HG03095 (cell line): Measurements from ENCODE around the gene HLA-DRA.
A peak's percentile ranks its signal among the peaks of the same experiment; 100 is the strongest.

Experiments
- ATAC-seq: cut with Tn5 transposase; IDR thresholded peaks from one replicate; pipeline ENCODE4 v1.9.1; 2021; ENCODE audit warnings: moderate library complexity; ENCODE audit not compliant: unreplicated experiment

HLA-DRA gene

DNA sequence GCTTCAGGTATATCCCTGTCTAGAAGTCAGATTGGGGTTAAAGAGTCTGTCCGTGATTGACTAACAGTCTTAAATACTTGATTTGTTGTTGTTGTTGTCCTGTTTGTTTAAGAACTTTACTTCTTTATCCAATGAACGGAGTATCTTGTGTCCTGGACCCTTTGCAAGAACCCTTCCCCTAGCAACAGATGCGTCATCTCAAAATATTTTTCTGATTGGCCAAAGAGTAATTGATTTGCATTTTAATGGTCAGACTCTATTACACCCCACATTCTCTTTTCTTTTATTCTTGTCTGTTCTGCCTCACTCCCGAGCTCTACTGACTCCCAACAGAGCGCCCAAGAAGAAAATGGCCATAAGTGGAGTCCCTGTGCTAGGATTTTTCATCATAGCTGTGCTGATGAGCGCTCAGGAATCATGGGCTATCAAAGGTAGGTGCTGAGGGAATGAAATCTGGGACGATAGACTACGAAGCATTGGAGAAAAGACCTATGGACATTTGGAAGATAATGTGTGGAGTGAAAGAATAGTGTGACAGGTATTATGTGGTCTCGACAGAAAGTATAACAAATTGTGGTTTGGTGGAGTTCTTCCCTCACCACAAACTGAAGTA is at the start of gene HLA-DRA:
TSS of gene HLA-DRA (plus strand) at position 286 of the 613 bp plus-strand sequence. CDS start at position 350, 64 bp downstream.
- ATAC-seq, result peak; percentile 68

DNA sequence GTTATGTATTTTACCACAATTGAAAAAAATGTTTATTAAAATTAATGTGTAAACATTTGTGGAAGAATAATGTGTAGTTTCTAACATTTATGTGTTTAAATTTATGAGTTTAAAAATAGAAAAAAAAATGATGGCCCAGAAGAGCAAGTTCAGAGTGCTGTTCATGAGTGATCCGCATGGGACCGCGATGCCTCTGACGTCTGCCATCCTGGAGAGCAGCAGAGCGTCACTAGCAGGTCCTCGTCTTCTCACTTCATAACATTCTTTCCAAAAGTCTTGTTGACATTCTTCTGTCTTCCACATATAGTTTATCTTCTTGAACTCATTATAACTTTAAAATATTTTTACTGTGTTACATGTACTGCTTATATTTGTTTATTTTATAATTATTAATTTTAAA is 48.2 kb upstream of the HLA-DRA start:
- no peak for ATAC-seq

DNA sequence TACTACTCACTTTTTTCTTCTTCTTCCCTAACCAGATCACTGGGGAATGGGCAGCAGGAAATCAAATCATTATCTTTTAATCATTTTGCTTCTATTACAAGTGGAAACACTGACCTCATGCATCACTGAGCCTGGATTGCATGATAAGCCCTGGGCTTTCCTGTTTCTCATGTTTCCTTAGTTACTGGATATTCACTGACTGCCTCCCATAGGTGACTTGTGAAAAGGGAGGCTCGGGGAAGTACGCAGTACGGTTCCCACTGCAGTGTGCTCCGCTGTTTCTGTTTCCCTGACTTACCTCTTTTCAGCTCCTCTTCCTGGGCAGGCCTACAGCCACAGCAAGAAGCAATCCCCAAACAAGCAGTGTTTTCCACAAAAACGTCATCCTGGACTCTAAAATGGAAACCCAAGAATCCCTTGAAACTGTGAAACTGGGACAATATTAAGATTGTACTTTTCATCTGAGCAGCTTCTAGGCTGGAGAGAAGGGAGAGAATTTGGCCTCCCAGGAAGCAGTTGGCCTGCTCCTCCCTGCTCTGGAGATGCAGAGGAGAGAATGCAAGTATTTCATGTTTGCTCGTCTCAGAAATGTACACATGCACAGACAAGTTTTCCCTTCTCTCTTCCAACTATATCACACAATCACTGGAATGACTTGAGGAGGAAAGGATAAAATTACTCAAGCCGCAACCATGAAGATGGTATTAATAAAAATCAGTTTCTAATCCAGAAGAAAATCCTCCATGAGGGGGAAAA is 45.8 kb upstream of the HLA-DRA start:
- ATAC-seq, result no peak

DNA sequence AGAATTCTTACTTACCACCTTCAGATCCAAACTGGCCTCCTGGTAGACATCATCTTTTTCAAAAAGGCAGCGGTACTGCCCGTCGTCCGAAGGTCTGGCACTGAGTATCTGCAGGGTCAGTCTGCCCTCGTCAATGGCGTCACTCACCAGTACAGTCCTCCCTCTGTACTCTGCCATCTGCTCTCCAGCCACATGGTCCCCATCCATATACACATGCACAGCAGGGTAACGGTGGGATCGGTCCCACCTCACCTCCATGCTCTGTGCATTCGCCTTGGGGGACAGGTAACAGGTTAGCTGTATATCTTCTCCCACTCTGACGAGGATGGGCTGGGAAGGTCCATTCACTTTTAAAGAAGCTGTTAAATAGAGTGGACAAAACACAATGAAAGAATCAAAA is 43.7 kb upstream of the HLA-DRA start:
- no peak for ATAC-seq

DNA sequence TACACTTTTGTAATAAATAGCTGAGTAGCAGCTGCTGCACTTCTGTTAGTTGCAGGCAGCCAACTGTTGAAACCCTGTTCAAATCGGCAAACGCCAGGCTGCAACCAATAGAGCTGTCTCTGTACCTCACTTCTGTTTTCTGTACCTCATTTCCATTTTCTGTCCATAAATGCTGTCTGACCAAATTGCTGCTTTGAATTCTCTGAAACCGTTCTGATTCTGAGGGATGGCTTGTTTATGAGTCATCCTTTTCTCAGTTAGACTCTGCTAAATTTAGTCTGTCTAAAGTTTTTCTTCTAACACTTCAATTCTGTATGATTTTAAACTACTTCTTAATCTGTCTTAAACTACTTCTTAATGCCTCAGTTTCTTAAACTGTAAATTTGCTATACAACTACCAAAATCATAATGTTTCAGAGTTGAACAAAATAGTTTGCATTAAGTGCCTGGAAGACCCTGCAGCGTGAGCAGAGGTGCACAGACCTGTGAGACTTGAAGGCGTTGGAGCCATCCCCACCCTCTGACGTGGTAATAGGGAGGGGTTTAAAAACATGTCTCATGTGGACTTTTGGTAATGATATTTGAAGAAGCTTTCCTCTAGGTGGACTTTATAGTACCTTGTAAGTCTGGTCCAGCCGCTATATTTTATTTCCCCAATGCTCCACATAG is 42.3 kb upstream of the HLA-DRA start:
- peak; percentile 78 for ATAC-seq

DNA sequence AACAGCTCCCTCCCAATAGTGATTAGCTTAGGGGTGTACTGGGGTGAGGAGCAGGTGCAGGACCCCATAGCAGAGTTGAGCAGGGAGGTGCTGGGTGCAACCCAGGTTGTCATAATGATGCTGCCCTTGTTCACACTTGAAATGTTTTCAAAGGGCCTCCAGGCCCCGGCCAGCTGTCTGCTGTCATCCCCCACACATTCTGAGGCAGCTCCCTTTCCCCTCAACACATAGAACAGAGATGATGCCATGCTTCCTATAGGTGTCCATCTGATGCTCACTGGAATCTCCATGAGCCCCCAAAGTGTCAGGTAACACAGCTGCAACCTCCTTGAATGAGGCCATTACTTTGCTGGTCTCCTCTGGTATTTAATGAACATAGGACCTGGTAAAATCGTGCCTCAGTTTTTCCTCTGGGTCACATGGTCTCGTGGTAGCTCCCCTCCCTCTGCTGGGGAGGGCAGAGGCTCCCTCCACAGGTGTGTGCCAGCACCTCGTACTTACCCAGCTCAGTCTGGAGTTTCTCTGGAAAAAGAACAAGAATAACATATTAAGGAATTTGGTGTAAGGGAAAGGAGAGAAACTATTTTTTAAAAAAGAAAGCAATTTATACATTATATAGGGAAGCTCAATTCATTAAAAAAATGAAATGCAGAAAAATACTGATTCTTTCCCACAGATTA is 38.3 kb upstream of the HLA-DRA start:
- ATAC-seq, result no peak

DNA sequence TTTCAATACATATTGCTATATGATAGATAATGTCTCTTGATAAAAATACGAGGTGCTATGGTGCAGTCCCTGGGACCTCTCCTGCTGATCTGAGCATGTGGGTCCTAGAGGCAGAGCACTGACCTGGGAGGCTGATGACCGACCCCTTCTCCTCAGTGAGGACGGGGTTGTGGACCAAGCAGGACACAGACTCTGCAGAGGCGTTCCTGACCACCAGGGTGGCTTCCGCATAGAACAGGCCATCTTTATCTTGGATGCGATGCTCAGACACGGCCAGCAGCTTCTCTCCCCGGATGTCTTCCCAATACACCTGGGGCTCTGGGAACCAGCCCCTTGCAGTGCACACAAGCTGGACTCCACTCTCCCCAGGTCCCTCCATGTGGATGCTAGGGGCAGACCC is 36.9 kb upstream of the HLA-DRA start:
- no peak for ATAC-seq

DNA sequence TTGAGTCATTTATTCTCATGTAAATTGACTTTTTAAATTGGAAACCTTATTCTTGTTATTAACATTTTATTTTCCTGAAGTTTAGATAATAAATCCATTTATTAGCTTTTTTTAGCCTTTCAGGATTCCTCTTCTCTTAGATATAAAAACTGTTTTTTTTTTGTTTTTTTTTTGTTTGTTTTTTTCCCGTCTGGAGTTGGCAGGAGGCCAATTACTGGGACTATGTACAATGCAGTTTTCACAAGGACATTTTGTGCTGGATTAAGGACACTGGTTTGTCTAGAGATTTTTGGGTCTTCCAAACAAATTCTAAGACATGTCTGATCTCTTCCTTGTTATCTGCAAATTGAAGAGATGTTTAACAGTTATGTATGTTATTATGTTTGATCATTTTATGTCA is 34.0 kb upstream of the HLA-DRA start:
- ATAC-seq, result no peak

DNA sequence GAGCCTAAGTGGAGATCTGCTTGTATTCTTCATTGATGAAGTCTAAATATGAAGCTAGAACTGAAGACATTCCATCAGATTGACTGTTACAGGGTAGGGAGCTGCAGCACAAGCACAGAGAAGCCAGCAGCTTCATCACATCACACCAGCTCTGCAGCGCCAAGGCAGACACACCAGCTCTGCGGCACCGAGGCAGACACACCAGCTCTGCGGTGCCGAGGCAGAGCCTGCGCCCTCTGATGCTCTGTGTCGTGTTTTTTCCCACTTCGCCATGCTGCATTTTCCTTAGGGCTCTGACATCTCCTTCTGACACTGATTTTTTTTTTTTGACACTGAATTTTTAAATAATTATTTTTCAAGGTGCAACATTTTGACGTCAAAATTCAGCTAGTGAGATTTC is 33.5 kb upstream of the HLA-DRA start:
- no peak for ATAC-seq

DNA sequence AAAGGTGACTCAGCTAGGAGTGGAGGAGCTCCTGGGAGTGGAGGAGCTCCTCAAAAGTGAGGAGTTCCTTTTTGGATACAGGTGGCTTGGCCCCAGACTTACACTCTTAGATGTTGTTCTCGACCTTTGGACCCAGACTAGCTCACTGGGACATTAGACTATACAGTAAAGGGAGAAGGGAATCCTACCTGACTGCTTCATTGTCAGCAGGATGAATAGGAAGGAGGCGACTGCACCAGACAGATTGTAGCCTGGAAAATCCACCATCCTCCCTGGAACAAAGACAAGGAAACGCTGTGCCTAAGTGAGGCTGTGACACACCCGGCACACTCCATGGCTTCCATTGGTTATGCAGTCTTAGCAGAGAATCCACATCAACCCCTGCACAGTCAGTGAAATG is 32.8 kb upstream of the HLA-DRA start, which contains the start of gene BTNL2:
TSS of gene BTNL2 (minus strand) at position 325 of the 400 bp plus-strand sequence. CDS start at position 267, 58 bp downstream.
- ATAC-seq, result no peak

DNA sequence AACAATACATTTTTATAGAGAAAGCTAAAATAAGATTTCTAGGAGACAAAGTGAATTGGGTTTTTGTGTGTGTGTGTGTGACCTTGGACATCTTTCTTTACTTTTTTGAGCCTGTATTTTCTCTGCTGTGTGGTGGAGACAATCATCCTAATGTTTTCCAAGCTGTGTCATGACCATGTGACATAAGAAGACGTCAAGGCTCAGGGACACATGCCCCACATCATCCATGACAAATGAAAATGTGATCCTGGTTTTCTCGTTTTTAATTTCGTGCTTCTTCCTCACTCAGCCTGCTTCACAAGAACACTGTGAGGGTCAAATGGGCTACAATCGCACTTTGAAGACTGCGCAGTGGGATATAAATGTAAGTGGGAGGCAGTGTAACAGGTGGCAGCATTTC is 28.8 kb upstream of the HLA-DRA start:
- ATAC-seq, result no peak

DNA sequence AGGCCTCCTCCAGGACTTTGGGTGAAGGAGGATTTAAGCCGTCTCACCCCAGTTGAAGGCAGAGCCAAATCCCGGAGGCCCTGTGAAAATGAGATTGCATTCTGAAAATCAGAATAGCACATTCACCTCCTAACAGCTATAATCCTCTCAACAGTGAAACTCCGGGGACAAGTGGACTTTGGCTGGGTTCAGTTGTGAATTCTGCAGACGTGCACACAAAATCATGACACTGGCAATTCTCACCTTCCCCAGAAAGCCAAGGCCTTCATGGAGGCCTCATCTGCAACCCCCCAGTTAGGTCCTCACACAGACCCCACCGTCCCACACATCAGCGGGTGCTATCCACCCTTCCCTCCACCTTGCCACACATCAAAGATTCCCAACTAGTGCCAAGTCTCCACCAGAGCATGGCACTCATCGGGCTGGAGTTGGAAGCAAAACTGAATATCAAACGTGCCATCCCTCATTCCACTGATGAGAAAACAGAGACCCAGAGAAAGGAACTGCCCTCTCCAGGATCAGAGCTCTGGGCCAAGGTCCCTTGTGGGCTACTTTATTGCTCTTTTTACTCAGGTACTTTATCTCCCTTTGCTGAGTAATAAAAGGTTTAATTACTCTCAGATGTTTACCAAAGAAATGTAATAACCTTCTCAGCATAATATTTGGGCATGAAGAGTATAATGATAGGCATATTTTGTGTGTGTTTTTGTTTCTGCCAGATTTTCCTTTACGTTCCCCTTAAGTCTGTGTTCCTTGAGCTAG is 27.9 kb upstream of the HLA-DRA start:
- no peak for ATAC-seq

DNA sequence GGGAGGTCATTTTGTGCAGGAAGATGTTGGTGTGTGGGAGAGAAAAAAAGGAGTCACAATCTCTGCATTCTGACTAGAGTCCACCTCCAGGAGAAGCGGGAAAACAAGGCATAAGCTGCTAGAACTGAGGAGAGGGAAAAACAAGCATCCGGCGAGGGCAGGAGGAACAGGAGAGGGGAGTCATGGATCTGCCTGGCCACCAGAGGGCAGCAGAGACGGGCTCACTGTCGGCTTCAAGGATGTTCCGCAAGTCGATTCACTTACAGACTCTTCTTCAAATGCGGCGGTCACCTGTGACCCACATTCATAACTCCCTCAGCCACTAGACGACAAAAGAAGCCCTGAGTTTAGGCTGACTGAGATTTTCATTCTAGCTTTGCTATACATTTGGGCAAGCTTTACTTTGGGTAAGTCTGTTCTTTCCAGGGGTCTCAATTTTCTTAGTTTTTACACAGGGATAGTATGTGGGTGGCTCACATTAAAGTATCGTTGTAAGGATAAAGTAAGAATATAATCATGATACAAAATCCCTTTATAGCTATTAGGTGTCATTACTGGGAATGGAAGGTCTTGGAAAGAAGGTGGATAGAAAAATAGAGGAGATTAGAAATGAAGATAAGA is 26.1 kb upstream of the HLA-DRA start:
- ATAC-seq, result no peak

DNA sequence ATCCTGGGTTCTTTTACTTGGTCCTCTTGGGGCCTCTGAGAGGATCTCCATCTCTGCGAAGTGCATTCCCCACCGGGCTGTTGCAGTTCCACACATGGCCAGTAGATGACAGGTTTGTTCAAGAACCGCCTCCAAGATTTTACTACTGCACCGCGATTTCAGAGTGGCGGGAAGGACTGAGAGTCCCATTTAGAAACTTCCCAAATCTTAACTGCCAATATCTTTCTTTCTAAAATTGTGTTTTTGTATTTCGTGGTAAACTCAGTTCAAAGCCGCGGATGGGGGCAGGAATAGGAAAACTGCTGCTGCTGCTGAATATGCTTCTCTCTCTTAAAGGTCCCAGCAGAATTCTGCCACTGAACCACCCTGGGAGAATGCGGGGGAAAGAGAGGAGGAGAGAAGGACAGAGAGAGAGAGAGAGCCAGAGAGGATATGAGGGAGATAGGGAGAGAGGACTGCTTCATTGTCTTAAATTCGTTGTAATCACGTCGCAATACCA is 24.1 kb upstream of the HLA-DRA start:
- ATAC-seq, result no peak

DNA sequence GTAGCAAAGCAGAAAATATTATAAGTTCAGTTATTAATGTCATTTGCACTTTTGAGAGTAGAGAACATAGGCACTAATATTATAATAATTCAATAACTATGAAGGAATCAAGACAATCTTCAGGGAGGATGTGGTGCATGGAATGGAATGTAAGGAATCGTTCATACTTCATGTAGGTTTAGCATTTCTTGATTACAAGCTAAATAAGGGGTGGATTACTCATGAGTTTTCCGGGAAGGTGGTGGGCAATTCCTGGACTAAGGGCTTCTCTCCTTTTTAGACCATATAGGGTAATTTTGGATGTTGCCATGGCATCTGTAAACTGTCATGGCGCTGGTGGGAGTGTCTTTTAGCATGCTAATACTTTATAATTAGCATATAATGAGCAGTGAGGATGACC is 23.7 kb upstream of the HLA-DRA start:
- no peak for ATAC-seq

DNA sequence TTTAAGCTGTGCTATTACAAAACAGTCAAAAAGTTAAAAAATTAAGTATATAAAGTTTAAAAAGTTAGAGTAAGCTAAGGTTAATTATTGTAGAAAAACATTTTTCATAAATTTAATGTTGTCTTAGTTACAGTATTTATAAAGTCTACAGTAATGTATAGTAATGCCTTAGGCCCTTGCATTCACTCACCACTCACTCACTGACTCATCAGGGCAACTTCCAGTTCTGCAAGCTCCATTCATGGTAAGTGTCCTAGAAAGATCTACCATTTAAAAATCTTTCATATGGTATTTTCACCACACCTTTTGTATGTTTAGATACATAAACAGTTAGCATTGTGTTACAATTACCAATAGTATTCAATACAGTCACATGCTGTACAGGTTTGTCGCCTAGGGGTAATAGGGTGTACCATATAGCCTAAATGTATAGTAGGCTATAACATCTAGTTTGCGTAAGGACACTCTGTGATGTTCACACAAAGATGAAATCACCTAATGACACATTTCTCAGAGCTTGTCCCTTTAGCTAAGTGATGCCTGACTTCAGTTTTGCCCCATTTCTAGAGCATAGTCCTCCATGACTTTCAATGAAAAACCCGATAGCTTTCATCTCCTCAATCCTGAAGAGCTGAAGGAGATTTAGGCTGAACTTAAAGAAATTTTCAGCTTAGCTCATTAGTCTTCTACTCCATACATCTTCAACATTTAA is 14.9 kb upstream of the HLA-DRA start:
- no peak for ATAC-seq

DNA sequence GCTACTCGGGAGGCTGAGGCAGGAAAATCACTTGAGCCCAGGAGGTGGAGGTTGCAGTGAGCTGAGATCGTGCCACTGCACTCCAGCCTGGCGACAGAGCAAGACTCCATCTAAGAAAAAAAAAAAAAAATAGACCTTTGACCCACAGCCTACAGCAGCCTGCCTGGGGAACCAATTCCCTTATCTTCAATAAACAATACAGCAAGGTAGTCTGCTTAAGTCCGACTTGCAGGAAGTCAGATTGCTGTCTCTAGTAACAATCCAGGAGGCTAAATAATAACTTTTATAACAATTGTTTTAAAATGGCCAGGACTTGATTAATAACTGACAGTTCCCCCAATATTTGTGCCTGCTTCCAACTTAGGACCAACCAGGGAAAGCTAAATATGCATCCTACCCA is 13.3 kb upstream of the HLA-DRA start:
- no peak for ATAC-seq

DNA sequence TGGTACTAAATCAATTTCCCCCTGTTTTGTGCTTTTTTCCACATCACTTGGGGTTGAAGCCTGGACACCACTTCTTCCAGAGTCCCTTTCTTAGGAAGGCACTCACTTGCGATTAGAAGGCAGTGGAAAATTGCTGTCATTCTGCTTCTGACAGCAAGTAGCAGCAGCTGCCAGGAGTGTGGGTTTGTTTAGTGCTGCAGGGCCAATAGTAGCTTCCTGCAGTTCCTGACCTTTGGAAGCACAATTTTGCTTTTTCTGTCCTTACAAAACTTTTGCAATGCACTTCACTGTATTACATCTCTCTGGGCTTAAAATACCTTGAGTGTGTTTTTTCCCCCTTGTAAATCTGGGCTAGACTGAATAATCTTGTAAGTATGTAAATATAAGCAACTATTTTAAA is 12.5 kb upstream of the HLA-DRA start:
- ATAC-seq, result no peak

DNA sequence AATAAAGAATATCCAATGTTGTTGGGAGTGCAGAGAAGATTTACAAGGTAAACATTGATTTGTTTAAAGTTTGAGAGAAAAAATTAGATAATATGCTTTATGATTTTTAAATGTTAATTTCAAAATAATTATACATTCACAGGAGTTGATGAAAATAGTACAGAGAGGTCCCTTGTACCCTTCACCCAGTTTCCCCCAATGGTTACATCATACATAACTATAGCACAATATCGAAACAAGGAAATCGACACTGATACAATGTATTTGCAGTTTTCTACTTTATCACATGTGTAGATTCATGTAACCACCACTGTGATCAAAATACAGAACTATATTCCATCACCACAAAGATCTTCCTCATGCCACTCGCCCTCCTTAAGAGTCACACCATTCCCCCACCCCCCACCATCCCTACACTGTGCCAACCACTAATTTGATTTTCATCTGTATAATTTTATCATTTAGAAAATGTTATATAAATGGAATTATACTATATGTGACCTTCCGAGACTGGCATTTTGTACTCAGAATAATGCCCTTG is 11.7 kb upstream of the HLA-DRA start:
- ATAC-seq, result no peak
